Measurements from ENCODE around the gene AKAP8.
"Not testable (repeated sequence)": the region's sequence is repeated elsewhere in the genome, so short reads cannot be mapped to it uniquely, and the experiment has no call there.

AKAP8 gene
- total RNA-seq = 105 to 154 reads per million in 2 donors

- DNase-seq = peak; percentile 94
Observed at GRCh38 chr19:15379083-15379998, at the start of gene AKAP8. AKAP8 (minus strand) TSS chr19:15379787; CDS start chr19:15379731, 56 bp downstream.

- DNase-seq = no peak
Observed at GRCh38 chr19:15427991-15428471, 48.4 kb upstream of the AKAP8 start.

GRCh38 chr19:15427350-15427700 is 47.7 kb upstream of the AKAP8 start:
- DNase-seq = no peak

GRCh38 chr19:15426485-15427349 is 47.1 kb upstream of the AKAP8 start:
- no peak for DNase-seq

- no peak for DNase-seq
Observed at GRCh38 chr19:15425321-15425950, 45.8 kb upstream of the AKAP8 start.

GRCh38 chr19:15424692-15425272 is 45.2 kb upstream of the AKAP8 start:
- DNase-seq = no peak

GRCh38 chr19:15424121-15424520 is 44.5 kb upstream of the AKAP8 start:
- DNase-seq = no peak

GRCh38 chr19:15423130-15423529 is 43.5 kb upstream of the AKAP8 start:
- no peak for DNase-seq

GRCh38 chr19:15422296-15423075 is 42.9 kb upstream of the AKAP8 start:
- DNase-seq = no peak

- DNase-seq = no peak
Observed at GRCh38 chr19:15421721-15422260, 42.2 kb upstream of the AKAP8 start.

GRCh38 chr19:15421136-15421695 is 41.6 kb upstream of the AKAP8 start:
- DNase-seq = no peak

GRCh38 chr19:15419413-15420025 is 39.9 kb upstream of the AKAP8 start:
- DNase-seq = no peak

- peak; percentile 96 for DNase-seq
Observed at GRCh38 chr19:15418579-15419412, 39.2 kb upstream of the AKAP8 start, which contains the start of gene AKAP8L. AKAP8L (minus strand) TSS chr19:15418988; CDS start chr19:15418923, 65 bp downstream.

GRCh38 chr19:15418231-15418578 is 38.6 kb upstream of the AKAP8 start:
- DNase-seq = no peak

- no peak for DNase-seq
Observed at GRCh38 chr19:15417699-15418098, 38.1 kb upstream of the AKAP8 start.

- DNase-seq = no peak
Observed at GRCh38 chr19:15412832-15413231, 33.2 kb upstream of the AKAP8 start.

GRCh38 chr19:15411351-15411750 is 31.8 kb upstream of the AKAP8 start:
- DNase-seq = not testable (repeated sequence)

GRCh38 chr19:15404780-15405211 is 25.2 kb upstream of the AKAP8 start:
- DNase-seq = no peak

- DNase-seq = no peak
Observed at GRCh38 chr19:15404097-15404779, 24.7 kb upstream of the AKAP8 start.

All from T-helper 9 cell (primary cell).